HepG2 (cell line): ENCODE data around the gene GFRA4. TPM values are rescaled to one million over a fixed set of nuclear protein-coding genes. Genes with fewer than 3 reads are reported as not detected.

Source experiments
- ARNTL ChIP-seq: sonication (generic); formaldehyde crosslinking; IDR thresholded peaks from 2 replicates; pipeline ENCODE4 v1.4.0; 2020; ENCODE audit warnings: mild to moderate bottlenecking, missing genetic modification reagents
- KAT8 ChIP-seq: IDR thresholded peaks from 2 replicates; pipeline ENCODE4 v1.6.1; 2016; ENCODE audit warnings: missing genetic modification reagents, missing compliant biosample characterization
- LCORL ChIP-seq, 2 experiments: fragments of 450-650 bp in 1 of 2; sonication (generic) in 1 of 2; formaldehyde crosslinking in 1 of 2; IDR thresholded peaks; 2 replicates each; pipeline versions ENCODE4 v1.5.0 to v1.6.1; 2017 to 2020; ENCODE audit warnings: antibody characterized with exemption in 1 of 2, missing genetic modification reagents in 1 of 2
- ONECUT2 ChIP-seq: sonication (generic); formaldehyde crosslinking; IDR thresholded peaks from 2 replicates; pipeline ENCODE4 v1.4.0; 2020; ENCODE audit warnings: missing genetic modification reagents
- POGZ ChIP-seq: sonication (generic); formaldehyde crosslinking; IDR thresholded peaks from 2 replicates; pipeline ENCODE4 v1.4.0; 2020; ENCODE audit warnings: mild to moderate bottlenecking, missing genetic modification reagents
- PPARG ChIP-seq: conservative IDR thresholded peaks from 2 replicates; pipeline ENCODE4 v1.6.1; 2016; ENCODE audit warnings: missing biosample characterization, missing genetic modification reagents
- SYNCRIP ChIP-seq: fragments of 200-400 bp; formaldehyde crosslinking; IDR thresholded peaks from 2 replicates; pipeline ENCODE4 v1.6.1; 2018; ENCODE audit warnings: mild to moderate bottlenecking, low read depth, low read length; ENCODE audit not compliant: insufficient read depth
- TEAD3 ChIP-seq: optimal IDR thresholded peaks from 2 replicates; pipeline ENCODE3; 2016; ENCODE audit warnings: borderline replicate concordance
- ZKSCAN8 ChIP-seq: IDR thresholded peaks from 2 replicates; pipeline ENCODE4 v1.6.1; 2016; ENCODE audit warnings: borderline replicate concordance, missing genetic modification reagents, missing compliant biosample characterization
- ZNF354B ChIP-seq: sonication (generic); formaldehyde crosslinking; IDR thresholded peaks from 2 replicates; pipeline ENCODE4 v1.8.0; 2022; ENCODE audit warnings: mild to moderate bottlenecking, missing genetic modification reagents
- ZNF557 ChIP-seq: sonication (generic); formaldehyde crosslinking; IDR thresholded peaks from 2 replicates; pipeline ENCODE4 v1.4.0; 2020; ENCODE audit warnings: missing genetic modification reagents
- polyA plus RNA-seq, 8 experiments: library from polyadenylated mRNA; depleted of rRNA in 3 of 8; stranded (reverse) in 7 of 8; unstranded in 1 of 8; fragments of >200 nt; fragmentation: Illumina TruSeq in 4 of 8; extraction: Trizol in 4 of 8; gene quantifications; 2 replicates each; pipeline versions ENCODE4 v1.2.1 to v1.2.3, GENCODE V29; 2011 to 2016; ENCODE audit warnings: low read depth in 4 of 8, missing spikeins in 1 of 8, mixed read lengths in 1 of 8; ENCODE audit not compliant: insufficient read depth in 1 of 8
- total RNA-seq, 5 experiments: library from RNA; depleted of rRNA; stranded (reverse); fragments of >200 nt; fragmentation: Illumina TruSeq; extraction: Trizol; gene quantifications; 2 replicates each; pipeline ENCODE4 v1.2.3, GENCODE V29; 2016; ENCODE audit warnings: low read depth in 1 of 5
- TF ChIP-seq, protein P1 (sequence below): sonication (generic); formaldehyde crosslinking; IDR thresholded peaks from 2 replicates; pipeline ENCODE4 v1.4.0; 2020; ENCODE audit warnings: mild to moderate bottlenecking, missing genetic modification reagents
- TF ChIP-seq, protein P2 (sequence below): sonication (generic); formaldehyde crosslinking; IDR thresholded peaks from 2 replicates; pipeline ENCODE4 v1.5.0; 2020; ENCODE audit warnings: missing genetic modification reagents
- TF ChIP-seq, protein P3 (sequence below): sonication (generic); formaldehyde crosslinking; IDR thresholded peaks from 2 replicates; pipeline ENCODE4 v1.4.0; 2020; ENCODE audit warnings: missing genetic modification reagents
- TF ChIP-seq, protein P4 (sequence below): fragments of 450-650 bp; IDR thresholded peaks from 2 replicates; pipeline ENCODE4 v1.6.1; 2017; ENCODE audit warnings: mild to moderate bottlenecking

Gene GFRA4
- total and polyA plus RNA-seq, 2 of the 13 experiments (the other 11 are each of a cell fraction or from before 2014, with no cell fraction given) = not detected

DNA sequence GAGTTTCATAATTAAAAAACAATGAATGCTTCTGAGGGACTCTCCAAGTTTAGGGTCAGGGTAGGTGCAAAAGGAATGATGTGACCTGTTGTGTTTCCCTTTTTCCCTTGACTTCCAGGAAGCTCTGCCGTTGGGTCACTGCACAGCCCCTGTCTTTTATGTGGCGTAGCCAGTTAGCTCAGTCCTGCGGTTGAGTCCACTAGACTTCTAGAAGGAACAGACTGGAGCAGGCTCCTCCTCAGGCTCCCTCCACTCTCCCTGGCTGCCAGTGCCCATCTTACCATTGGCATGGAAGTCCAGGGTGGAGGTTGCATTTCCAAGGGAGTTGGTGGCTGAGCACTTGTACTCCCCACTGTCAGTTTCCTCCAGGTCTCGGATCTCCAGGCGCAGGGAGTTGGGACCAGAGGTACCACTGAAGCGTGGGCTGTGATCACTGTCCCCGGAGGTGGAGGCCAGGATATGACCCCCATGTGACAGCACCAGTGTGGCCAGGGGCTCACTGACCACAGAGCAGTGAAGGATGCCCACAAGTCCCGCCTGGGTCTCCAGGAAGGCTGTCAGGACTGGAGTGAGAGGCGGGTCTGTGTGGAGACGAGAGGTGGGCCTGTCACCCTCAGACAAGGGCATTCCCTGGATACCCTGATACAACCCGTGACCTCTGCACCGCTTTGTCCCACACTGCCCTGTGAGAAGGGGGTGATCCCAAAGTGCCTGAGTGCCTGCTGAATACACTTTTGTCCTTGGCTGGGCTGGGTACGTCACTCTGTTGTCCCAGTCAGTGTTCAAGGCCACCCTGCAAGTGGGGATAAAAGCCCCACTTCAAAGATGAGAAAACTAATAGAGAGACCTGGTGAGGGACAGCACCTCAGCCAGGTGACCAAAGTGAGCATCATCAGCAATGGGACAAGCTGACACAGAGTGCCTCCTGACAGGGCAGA lies 38.1 kb upstream of the GFRA4 start (continued):
- TF ChIP-seq, protein P1, sequence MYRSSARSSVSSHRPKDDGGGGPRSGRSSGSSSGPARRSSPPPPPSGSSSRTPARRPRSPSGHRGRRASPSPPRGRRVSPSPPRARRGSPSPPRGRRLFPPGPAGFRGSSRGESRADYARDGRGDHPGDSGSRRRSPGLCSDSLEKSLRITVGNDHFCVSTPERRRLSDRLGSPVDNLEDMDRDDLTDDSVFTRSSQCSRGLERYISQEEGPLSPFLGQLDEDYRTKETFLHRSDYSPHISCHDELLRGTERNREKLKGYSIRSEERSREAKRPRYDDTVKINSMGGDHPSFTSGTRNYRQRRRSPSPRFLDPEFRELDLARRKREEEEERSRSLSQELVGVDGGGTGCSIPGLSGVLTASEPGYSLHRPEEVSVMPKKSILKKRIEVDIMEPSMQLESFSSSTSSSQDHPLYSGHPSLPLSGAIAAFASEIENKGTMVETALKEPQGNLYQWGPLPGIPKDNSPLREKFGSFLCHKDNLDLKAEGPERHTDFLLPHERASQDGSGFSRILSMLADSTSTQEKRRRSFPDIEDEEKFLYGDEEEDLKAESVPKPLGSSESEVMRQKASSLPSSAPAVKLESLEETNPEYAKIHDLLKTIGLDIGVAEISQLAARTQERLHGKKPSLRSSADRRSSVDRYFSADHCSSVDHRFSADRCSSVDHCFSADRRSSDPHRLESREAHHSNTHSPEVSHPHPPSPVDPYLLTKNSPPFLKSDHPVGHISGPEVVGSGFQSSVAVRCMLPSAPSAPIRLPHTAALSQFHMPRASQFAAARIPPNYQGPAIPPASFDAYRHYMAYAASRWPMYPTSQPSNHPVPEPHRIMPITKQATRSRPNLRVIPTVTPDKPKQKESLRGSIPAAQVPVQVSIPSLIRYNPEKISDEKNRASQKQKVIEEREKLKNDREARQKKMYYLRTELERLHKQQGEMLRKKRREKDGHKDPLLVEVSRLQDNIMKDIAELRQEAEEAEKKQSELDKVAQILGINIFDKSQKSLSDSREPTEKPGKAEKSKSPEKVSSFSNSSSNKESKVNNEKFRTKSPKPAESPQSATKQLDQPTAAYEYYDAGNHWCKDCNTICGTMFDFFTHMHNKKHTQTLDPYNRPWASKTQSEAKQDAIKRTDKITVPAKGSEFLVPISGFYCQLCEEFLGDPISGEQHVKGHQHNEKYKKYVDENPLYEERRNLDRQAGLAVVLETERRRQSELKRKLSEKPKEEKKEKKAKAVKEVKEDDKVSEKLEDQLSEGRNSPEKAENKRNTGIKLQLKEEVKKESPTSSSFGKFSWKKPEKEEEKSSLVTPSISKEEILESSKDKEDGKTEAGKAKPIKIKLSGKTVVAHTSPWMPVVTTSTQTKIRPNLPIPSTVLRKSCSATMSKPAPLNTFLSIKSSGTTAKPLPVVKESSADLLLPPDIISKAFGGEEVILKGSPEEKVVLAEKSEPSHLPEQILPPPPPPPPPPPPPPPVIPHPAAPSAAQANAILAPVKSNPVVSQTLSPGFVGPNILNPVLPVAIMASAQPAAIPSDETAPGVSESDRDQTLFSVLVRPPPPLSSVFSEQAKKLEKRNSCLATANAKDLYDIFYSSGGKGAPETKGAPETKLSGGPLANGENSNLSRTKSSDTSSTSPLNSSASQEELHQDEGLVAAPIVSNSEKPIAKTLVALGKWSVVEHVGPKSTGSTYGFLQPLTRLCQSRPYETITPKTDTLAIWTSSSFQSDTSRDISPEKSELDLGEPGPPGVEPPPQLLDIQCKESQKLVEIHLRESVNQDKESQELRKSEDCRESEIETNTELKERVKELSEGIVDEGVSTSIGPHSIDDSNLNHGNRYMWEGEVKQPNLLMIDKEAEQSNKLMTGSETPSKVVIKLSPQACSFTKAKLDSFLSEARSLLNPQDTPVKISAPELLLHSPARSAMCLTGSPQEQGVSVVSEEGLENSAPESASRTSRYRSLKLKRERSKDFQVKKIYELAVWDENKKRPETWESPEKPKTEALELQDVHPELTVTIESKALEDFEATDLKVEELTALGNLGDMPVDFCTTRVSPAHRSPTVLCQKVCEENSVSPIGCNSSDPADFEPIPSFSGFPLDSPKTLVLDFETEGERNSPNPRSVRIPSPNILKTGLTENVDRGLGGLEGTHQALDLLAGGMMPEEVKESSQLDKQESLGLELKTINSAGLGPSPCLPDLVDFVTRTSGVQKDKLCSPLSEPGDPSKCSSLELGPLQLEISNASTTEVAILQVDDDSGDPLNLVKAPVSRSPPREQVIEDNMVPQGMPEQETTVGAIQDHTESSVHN (CRISPR knock-in tag) = no peak
- TF ChIP-seq, protein P2, sequence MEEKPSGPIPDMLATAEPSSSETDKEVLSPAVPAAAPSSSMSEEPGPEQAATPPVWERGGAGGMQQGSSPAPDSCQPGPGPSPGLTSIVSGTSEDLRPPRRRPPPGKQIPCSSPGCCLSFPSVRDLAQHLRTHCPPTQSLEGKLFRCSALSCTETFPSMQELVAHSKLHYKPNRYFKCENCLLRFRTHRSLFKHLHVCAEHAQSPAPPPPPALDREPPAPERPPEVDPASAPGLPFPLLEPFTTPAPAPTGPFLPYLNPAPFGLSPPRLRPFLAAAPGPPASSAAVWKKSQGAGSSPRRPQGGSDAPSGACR (CRISPR knock-in tag) = no peak
- TF ChIP-seq ZNF354B = no peak
- peak; percentile 99 for TF ChIP-seq ZKSCAN8 (CRISPR knock-in tag)
- TF ChIP-seq LCORL (IDR thresholded peaks at IDR 0.05) = no peak
- 0 out of 2 replicates have a peak, but pooled peaks have one; percentile 40 for TF ChIP-seq LCORL (CRISPR knock-in tag; IDR thresholded peaks at IDR 0.05)
- TF ChIP-seq, protein P3, sequence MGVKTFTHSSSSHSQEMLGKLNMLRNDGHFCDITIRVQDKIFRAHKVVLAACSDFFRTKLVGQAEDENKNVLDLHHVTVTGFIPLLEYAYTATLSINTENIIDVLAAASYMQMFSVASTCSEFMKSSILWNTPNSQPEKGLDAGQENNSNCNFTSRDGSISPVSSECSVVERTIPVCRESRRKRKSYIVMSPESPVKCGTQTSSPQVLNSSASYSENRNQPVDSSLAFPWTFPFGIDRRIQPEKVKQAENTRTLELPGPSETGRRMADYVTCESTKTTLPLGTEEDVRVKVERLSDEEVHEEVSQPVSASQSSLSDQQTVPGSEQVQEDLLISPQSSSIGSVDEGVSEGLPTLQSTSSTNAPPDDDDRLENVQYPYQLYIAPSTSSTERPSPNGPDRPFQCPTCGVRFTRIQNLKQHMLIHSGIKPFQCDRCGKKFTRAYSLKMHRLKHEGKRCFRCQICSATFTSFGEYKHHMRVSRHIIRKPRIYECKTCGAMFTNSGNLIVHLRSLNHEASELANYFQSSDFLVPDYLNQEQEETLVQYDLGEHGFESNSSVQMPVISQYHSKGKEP (CRISPR knock-in tag) = no peak
- no peak for TF ChIP-seq KAT8
- no peak for TF ChIP-seq POGZ (CRISPR knock-in tag)
- TF ChIP-seq TEAD3 (CRISPR knock-in tag) = peak; percentile 57
- TF ChIP-seq ARNTL (CRISPR knock-in tag) = no peak
- TF ChIP-seq PPARG (CRISPR knock-in tag) = no peak
- TF ChIP-seq ZNF557 (CRISPR knock-in tag) = no peak
- TF ChIP-seq SYNCRIP = no peak
- TF ChIP-seq, protein P4, sequence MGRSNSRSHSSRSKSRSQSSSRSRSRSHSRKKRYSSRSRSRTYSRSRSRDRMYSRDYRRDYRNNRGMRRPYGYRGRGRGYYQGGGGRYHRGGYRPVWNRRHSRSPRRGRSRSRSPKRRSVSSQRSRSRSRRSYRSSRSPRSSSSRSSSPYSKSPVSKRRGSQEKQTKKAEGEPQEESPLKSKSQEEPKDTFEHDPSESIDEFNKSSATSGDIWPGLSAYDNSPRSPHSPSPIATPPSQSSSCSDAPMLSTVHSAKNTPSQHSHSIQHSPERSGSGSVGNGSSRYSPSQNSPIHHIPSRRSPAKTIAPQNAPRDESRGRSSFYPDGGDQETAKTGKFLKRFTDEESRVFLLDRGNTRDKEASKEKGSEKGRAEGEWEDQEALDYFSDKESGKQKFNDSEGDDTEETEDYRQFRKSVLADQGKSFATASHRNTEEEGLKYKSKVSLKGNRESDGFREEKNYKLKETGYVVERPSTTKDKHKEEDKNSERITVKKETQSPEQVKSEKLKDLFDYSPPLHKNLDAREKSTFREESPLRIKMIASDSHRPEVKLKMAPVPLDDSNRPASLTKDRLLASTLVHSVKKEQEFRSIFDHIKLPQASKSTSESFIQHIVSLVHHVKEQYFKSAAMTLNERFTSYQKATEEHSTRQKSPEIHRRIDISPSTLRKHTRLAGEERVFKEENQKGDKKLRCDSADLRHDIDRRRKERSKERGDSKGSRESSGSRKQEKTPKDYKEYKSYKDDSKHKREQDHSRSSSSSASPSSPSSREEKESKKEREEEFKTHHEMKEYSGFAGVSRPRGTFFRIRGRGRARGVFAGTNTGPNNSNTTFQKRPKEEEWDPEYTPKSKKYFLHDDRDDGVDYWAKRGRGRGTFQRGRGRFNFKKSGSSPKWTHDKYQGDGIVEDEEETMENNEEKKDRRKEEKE = no peak
- no peak for TF ChIP-seq ONECUT2 (CRISPR knock-in tag)
